ENCODE measurements around the gene FGF11.

- peak; percentile 65; the same call in 1 of the 2 replicates for TF ChIP-seq MXI1 (IDR thresholded peaks at IDR 0.05; ENCODE audit: low read depth, low read length)
- TF ChIP-seq SMC3 (IDR thresholded peaks at IDR 0.05; ENCODE audit: low read depth, low read length), result no peak
- no peak for TF ChIP-seq RXRA (IDR thresholded peaks at IDR 0.05; ENCODE audit: borderline replicate concordance, low read depth)
Observed at GRCh38 chr17:7483255-7484066, 44.1 kb downstream of the FGF11 start.

All from SK-N-SH (cell line).